HepG2 (cell line): ENCODE measurements around the gene SLC25A47. TPM values are rescaled to one million over a fixed set of nuclear protein-coding genes. Genes with fewer than 3 reads are reported as not detected.

Experiments
- ATF2 ChIP-seq: sonication (generic); formaldehyde crosslinking; IDR thresholded peaks from 2 replicates; pipeline ENCODE4 v1.4.0; 2020; ENCODE audit warnings: missing genetic modification reagents
- CC2D1A ChIP-seq: sonication (generic); formaldehyde crosslinking; IDR thresholded peaks from 2 replicates; pipeline ENCODE4 v1.8.1; 2023; ENCODE audit warnings: mild to moderate bottlenecking, missing genetic modification reagents
- HNF1A ChIP-seq, 2 experiments: sonication (generic) in 1 of 2; formaldehyde crosslinking in 1 of 2; IDR thresholded peaks; 2 replicates each; pipeline versions ENCODE4 v1.4.0 to v1.6.1; 2016 to 2020; ENCODE audit warnings: borderline replicate concordance in 1 of 2, low read depth in 1 of 2, mild to moderate bottlenecking in 1 of 2, missing genetic modification reagents in 1 of 2
- HNRNPUL1 ChIP-seq: fragments of 200-400 bp; formaldehyde crosslinking; IDR thresholded peaks from 2 replicates; pipeline ENCODE4 v1.6.1; 2017; ENCODE audit warnings: low read depth, mild to moderate bottlenecking, low read length, moderate library complexity
- KAT2B ChIP-seq: fragments of 150-350 bp; IDR thresholded peaks from 2 replicates; pipeline ENCODE4 v1.6.1; 2014; ENCODE audit warnings: low read depth, low read length, borderline replicate concordance
- MEF2D ChIP-seq: sonication (generic); formaldehyde crosslinking; IDR thresholded peaks from 2 replicates; pipeline ENCODE4 v1.5.1; 2020; ENCODE audit warnings: mild to moderate bottlenecking, missing genetic modification reagents
- MTF1 ChIP-seq: sonication (generic); formaldehyde crosslinking; IDR thresholded peaks from 2 replicates; pipeline ENCODE4 v1.5.0; 2020; ENCODE audit warnings: missing genetic modification reagents
- NKX3-1 ChIP-seq: sonication (generic); formaldehyde crosslinking; IDR thresholded peaks from 2 replicates; pipeline ENCODE4 v1.5.0; 2020; ENCODE audit warnings: missing genetic modification reagents
- PLRG1 ChIP-seq: fragments of 450-650 bp; conservative IDR thresholded peaks from 2 replicates; pipeline ENCODE4 v1.6.1; 2016
- PRPF4 ChIP-seq: fragments of 200-400 bp; formaldehyde crosslinking; IDR thresholded peaks from 2 replicates; pipeline ENCODE4 v1.6.1; 2016; ENCODE audit warnings: low read length, low read depth; ENCODE audit not compliant: poor library complexity, severe bottlenecking
- SIN3A ChIP-seq: IDR thresholded peaks from 2 replicates; pipeline ENCODE4 v1.6.1; 2011; ENCODE audit warnings: low read depth, mild to moderate bottlenecking, control low read depth, low read length, borderline replicate concordance
- TAF1 ChIP-seq: sonication (generic); formaldehyde crosslinking; IDR thresholded peaks from 2 replicates; pipeline ENCODE4 v1.4.0; 2020; ENCODE audit warnings: missing genetic modification reagents
- ZBTB2 ChIP-seq: sonication (generic); formaldehyde crosslinking; IDR thresholded peaks from 2 replicates; pipeline ENCODE4 v1.8.0; 2022; ENCODE audit warnings: low read depth, missing genetic modification reagents
- ZBTB38 ChIP-seq: sonication (generic); formaldehyde crosslinking; IDR thresholded peaks from 2 replicates; pipeline ENCODE4 v1.5.1; 2020; ENCODE audit warnings: mild to moderate bottlenecking, missing genetic modification reagents
- ZMAT3 ChIP-seq: sonication (generic); formaldehyde crosslinking; conservative IDR thresholded peaks from 2 replicates; pipeline ENCODE4 v1.7.0; 2021; ENCODE audit warnings: missing genetic modification reagents
- ZNF468 ChIP-seq: sonication (generic); formaldehyde crosslinking; IDR thresholded peaks from 2 replicates; pipeline ENCODE4 v1.8.0; 2022; ENCODE audit warnings: mild to moderate bottlenecking, moderate library complexity, missing genetic modification reagents
- ZNF558 ChIP-seq: sonication (generic); formaldehyde crosslinking; IDR thresholded peaks from 2 replicates; pipeline ENCODE4 v1.9.0; 2022; ENCODE audit warnings: mild to moderate bottlenecking, missing genetic modification reagents, borderline replicate concordance
- ZNF570 ChIP-seq: sonication (generic); formaldehyde crosslinking; IDR thresholded peaks from 2 replicates; pipeline ENCODE4 v1.4.0; 2020; ENCODE audit warnings: mild to moderate bottlenecking, missing genetic modification reagents, borderline replicate concordance
- ZNF615 ChIP-seq: sonication (generic); formaldehyde crosslinking; IDR thresholded peaks from 2 replicates; pipeline ENCODE4 v1.5.0; 2020; ENCODE audit warnings: mild to moderate bottlenecking, missing genetic modification reagents, borderline replicate concordance
- ZNF777 ChIP-seq: sonication (generic); formaldehyde crosslinking; IDR thresholded peaks from 2 replicates; pipeline ENCODE4 v1.4.0; 2020; ENCODE audit warnings: missing genetic modification reagents
- ZSCAN30 ChIP-seq: sonication (generic); formaldehyde crosslinking; IDR thresholded peaks from 2 replicates; pipeline ENCODE4 v1.5.0; 2020; ENCODE audit warnings: mild to moderate bottlenecking, missing genetic modification reagents
- polyA plus RNA-seq, 8 experiments: library from polyadenylated mRNA; depleted of rRNA in 3 of 8; stranded (reverse) in 7 of 8; unstranded in 1 of 8; fragments of >200 nt; fragmentation: Illumina TruSeq in 4 of 8; extraction: Trizol in 4 of 8; gene quantifications; 2 replicates each; pipeline versions ENCODE4 v1.2.1 to v1.2.3, GENCODE V29; 2011 to 2016; ENCODE audit warnings: low read depth in 4 of 8, missing spikeins in 1 of 8, mixed read lengths in 1 of 8; ENCODE audit not compliant: insufficient read depth in 1 of 8
- total RNA-seq, 5 experiments: library from RNA; depleted of rRNA; stranded (reverse); fragments of >200 nt; fragmentation: Illumina TruSeq; extraction: Trizol; gene quantifications; 2 replicates each; pipeline ENCODE4 v1.2.3, GENCODE V29; 2016; ENCODE audit warnings: low read depth in 1 of 5
- TF ChIP-seq, protein P1 (sequence below): sonication (generic); formaldehyde crosslinking; IDR thresholded peaks from 2 replicates; pipeline ENCODE4 v1.5.0; 2020; ENCODE audit warnings: missing genetic modification reagents

SLC25A47 gene
- total and polyA plus RNA-seq, 2 of the 13 experiments (the other 11 are each of a cell fraction or from before 2014, with no cell fraction given), result 1.0 to 1.7 TPM

DNA sequence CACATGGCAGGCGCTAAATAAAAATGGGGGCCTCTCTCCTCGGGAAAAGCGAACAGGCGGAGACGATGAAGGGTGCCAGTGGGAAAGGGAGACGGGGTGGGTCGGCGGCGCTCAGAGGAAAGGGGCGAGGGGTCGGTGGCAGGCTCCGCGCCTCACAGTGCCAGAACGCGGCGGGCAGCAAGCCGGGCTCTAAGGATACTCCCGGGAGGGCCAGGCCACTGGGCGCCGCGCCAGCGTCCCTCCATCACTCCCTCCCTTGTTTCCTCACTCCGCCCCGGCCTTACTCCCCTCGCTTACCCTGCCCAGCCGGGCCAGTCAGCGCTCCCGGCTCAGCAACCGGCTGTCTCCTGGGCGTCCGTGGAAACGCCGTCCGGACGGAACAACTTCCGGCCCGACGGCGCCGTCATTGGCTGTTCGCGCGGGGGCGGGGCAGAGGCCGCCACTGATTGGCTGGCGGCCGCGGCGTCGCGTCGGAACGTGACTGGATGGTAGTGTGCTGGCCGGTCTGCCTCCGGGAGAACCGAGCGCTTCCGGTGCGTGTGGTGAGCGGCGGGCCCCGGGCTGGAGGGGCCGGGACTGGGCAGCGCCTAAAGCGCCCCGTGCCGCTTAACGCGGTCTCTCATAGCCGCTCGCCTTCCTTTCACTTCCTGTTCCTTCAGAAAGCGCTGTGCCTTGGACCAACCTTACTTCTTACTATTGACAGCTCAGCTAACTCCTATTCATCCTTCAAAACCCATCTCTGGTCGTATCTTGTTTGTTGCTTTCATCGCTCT lies 53.0 kb downstream of the SLC25A47 start, which contains the start of gene WDR25 (continued):
- TF ChIP-seq ATF2 (peak; percentile 80), NKX3-1 (peak; percentile 39; the same call in 1 of the 2 replicates), TAF1 (CRISPR knock-in tag) (peak; percentile 89), ZBTB38 (CRISPR knock-in tag) (0 out of 2 replicates have a peak, but pooled peaks have one; percentile 78), MTF1 (CRISPR knock-in tag) (no peak), SIN3A (peak; percentile 93; the same call in 1 of the 2 replicates), PLRG1 (no peak), ZNF570 (CRISPR knock-in tag) (no peak), CC2D1A (CRISPR knock-in tag) (no peak), ZNF777 (CRISPR knock-in tag) (peak; percentile 55), MEF2D (peak; percentile 26; the same call in 1 of the 2 replicates), ZNF615 (CRISPR knock-in tag) (no peak), ZMAT3 (CRISPR knock-in tag) (peak; percentile 74; the same call in 1 of the 2 replicates), ZSCAN30 (no peak), KAT2B (no peak), ZNF468 (no peak), HNRNPUL1 (peak; percentile 76; the same call in 1 of the 2 replicates), ZNF558 (CRISPR knock-in tag) (peak; percentile 49; the same call in 1 of the 2 replicates), HNF1A (IDR thresholded peaks at IDR 0.05; ENCODE audit: low read depth) (no peak), HNF1A (CRISPR knock-in tag; IDR thresholded peaks at IDR 0.05; ENCODE audit: borderline replicate concordance) (no peak), ZBTB2 (peak; percentile 90), PRPF4 (no peak)
- TF ChIP-seq, protein P1, sequence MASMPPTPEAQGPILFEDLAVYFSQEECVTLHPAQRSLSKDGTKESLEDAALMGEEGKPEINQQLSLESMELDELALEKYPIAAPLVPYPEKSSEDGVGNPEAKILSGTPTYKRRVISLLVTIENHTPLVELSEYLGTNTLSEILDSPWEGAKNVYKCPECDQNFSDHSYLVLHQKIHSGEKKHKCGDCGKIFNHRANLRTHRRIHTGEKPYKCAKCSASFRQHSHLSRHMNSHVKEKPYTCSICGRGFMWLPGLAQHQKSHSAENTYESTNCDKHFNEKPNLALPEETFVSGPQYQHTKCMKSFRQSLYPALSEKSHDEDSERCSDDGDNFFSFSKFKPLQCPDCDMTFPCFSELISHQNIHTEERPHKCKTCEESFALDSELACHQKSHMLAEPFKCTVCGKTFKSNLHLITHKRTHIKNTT (CRISPR knock-in tag), result no peak
